K562 (cell line): Measurements from ENCODE around the gene VPS35L. TPM values are rescaled to one million over a fixed set of nuclear protein-coding genes. Genes with fewer than 3 reads are reported as not detected.

ENCODE experiments used
- ATAC-seq: fragments of 200-7000 bp; cut with Tn5 transposase; 3 replicates; pipeline ENCODE4 v1.9.1; 2020; ENCODE audit warnings: moderate library complexity
- BruUV-seq: library from RNA; stranded (reverse); fragments of 400-500 nt; replicated peaks from 2 replicates; lab custom pipeline; 2021; lab: Mats Ljungman, UMichigan
- CTCF ChIA-PET: fragments of 300-600 bp; formaldehyde crosslinking; extraction: SDS; loops from one replicate; lab custom pipeline; 2021; ENCODE audit warnings: low intra/inter-chr PET ratio; lab: Yijun Ruan, JAX
- POLR2A ChIA-PET: fragments of 300-600, 350-650 bp; sonication (Branson Sonifier 250); formaldehyde crosslinking; extraction: SDS; loops from one replicate; lab custom pipeline; 2021; ENCODE audit warnings: antibody characterized with exemption, inconsistent platforms; lab: Yijun Ruan, JAX
- DNase-seq, 4 experiments: peaks; one replicate each; pipeline versions ENCODE4 v3.0.0 to v3.0.0-alpha.2; 2011 to 2018; ENCODE audit warnings: low spot score in 3 of 4, mixed read lengths in 3 of 4; ENCODE audit errors: extremely low read depth in 1 of 4
- FAIRE-seq: peaks from 2 replicates; lab custom pipeline; 2011; peaks lifted over from hg19 to GRCh38; lab: Jason Lieb, UNC
- H2AFZ ChIP-seq: 2 replicates; pipeline ENCODE4 v1.6.0; 2011; ENCODE audit warnings: low read depth, low read length, control low read depth, inconsistent platforms
- H3K27ac ChIP-seq: fragments of 200-600 bp; 3 replicates; pipeline ENCODE4 v1.8.0; 2011; ENCODE audit warnings: low read depth, mild to moderate bottlenecking, control low read depth, inconsistent platforms, low read length, moderate library complexity, mixed read lengths; ENCODE audit errors: extremely low read depth
- H3K27me3 ChIP-seq, 2 experiments: fragments of 300-600 bp in 1 of 2; 2 replicates in 1 of 2; 3 replicates in 1 of 2; pipeline versions ENCODE4 v1.6.0 to v1.8.0; 2011; ENCODE audit warnings: inconsistent platforms in 2 of 2, low read length in 2 of 2, mild to moderate bottlenecking in 1 of 2, mixed read lengths in 1 of 2, moderate library complexity in 1 of 2; ENCODE audit not compliant: control insufficient read depth in 2 of 2, insufficient read depth in 2 of 2
- H3K36me3 ChIP-seq: fragments of 300-600 bp; 3 replicates; pipeline ENCODE4 v1.8.0; 2011; ENCODE audit warnings: mild to moderate bottlenecking, low read length, inconsistent platforms; ENCODE audit not compliant: control insufficient read depth, insufficient read depth
- H3K4me1 ChIP-seq, 2 experiments: fragments of 200-600 bp in 1 of 2; replicated peaks in 1 of 2; 2 replicates in 1 of 2; 3 replicates in 1 of 2; pipeline versions ENCODE4 v1.5.1 to v1.8.0; 2011; ENCODE audit warnings: inconsistent platforms in 2 of 2, low read length in 2 of 2, mild to moderate bottlenecking in 1 of 2, mixed read lengths in 1 of 2, moderate library complexity in 1 of 2; ENCODE audit not compliant: control insufficient read depth in 2 of 2, insufficient read depth in 2 of 2
- H3K4me2 ChIP-seq: 2 replicates; pipeline ENCODE4 v1.6.1; 2011; ENCODE audit warnings: low read length, control low read depth, inconsistent platforms, mixed read lengths; ENCODE audit not compliant: insufficient read depth
- H3K4me3 ChIP-seq: fragments of 200-600 bp; sonication (generic), shearing (Covaris generic); 2 replicates; pipeline ENCODE4 v1.5.1; 2016; ENCODE audit warnings: control low read depth, inconsistent platforms
- H3K79me2 ChIP-seq: fragments of 200-600 bp; 3 replicates; pipeline ENCODE4 v1.8.0; 2011; ENCODE audit warnings: low read length, inconsistent platforms; ENCODE audit not compliant: control insufficient read depth, insufficient read depth
- H3K9ac ChIP-seq, 2 experiments: 2 replicates each; pipeline versions ENCODE4 v1.6.0 to v1.6.1; 2011; ENCODE audit warnings: low read depth in 2 of 2, low read length in 2 of 2, control low read depth in 1 of 2, inconsistent platforms in 1 of 2, mild to moderate bottlenecking in 1 of 2, mixed read lengths in 1 of 2; ENCODE audit not compliant: insufficient read depth in 1 of 2
- H3K9me1 ChIP-seq: one replicate; pipeline ENCODE4 v1.6.0; 2011; ENCODE audit warnings: inconsistent platforms, mild to moderate bottlenecking, low read length, moderate library complexity; ENCODE audit not compliant: control insufficient read depth, insufficient read depth
- H3K9me3 ChIP-seq: replicated peaks from 2 replicates; pipeline ENCODE4 v1.5.1; 2011; ENCODE audit warnings: low read depth, low read length, inconsistent platforms; ENCODE audit not compliant: control insufficient read depth, insufficient read depth
- H4K20me1 ChIP-seq: replicated peaks from 2 replicates; pipeline ENCODE4 v1.6.1; 2011; ENCODE audit warnings: low read length, inconsistent platforms, mixed read lengths; ENCODE audit not compliant: control insufficient read depth, insufficient read depth
- NCOA4 ChIP-seq: fragments of 450-650 bp; IDR thresholded peaks from 2 replicates; pipeline ENCODE4 v1.6.1; 2018; ENCODE audit warnings: mild to moderate bottlenecking; ENCODE audit not compliant: partially characterized antibody
- PHF21A ChIP-seq: fragments of 450-650 bp; IDR thresholded peaks from 2 replicates; pipeline ENCODE4 v1.6.1; 2017; ENCODE audit warnings: low read depth, borderline replicate concordance
- RAD51 ChIP-seq: fragments of 450-650 bp; IDR thresholded peaks from 2 replicates; pipeline ENCODE4 v1.7.1; 2016; ENCODE audit warnings: low read depth, mild to moderate bottlenecking, borderline replicate concordance
- RNF2 ChIP-seq: sonication (generic); IDR thresholded peaks from 2 replicates; pipeline ENCODE4 v1.6.1; 2016
- ZC3H11A ChIP-seq: IDR thresholded peaks from 2 replicates; pipeline ENCODE4 v1.6.1; 2012; ENCODE audit warnings: low read depth, low read length, improper control_type of control experiment
- ZNF408 ChIP-seq: fragments of 250-450 bp; sonication (Bioruptor Pico); IDR thresholded peaks from 2 replicates; pipeline ENCODE4 v1.4.0; 2020; ENCODE audit warnings: low read depth, mild to moderate bottlenecking, moderate library complexity
- WGBS: fragments of 100-300 bp; shearing (Covaris generic); methylation state at CpG from one replicate; pipeline ENCODE4 v1.1.6; 2016; ENCODE audit warnings: low coverage, mixed read lengths; ENCODE audit not compliant: insufficient coverage; ENCODE audit errors: missing lambda C conversion rate; 5-methylcytosine and 5-hydroxymethylcytosine counted together
- in situ Hi-C: fragments of 300-500 bp; cut with MboI; formaldehyde crosslinking; loops from 4 replicates; pipeline ENCODE4 v1.15.0; 2018; ENCODE audit warnings: inconsistent platforms, mixed read lengths
- intact Hi-C: fragments of 100-400 bp; cut with micrococcal nuclease; formaldehyde crosslinking; loops from 2 replicates; pipeline ENCODE4 v1.14.2; 2022
- polyA plus RNA-seq, 8 experiments: library from polyadenylated mRNA; depleted of rRNA in 4 of 8; stranded (reverse) in 5 of 8; unstranded in 3 of 8; fragments of >200 nt; fragmentation: Nextera tagmentation in 2 of 8; fragmentation: Illumina TruSeq in 1 of 8; extraction: Ambion mirVana in 2 of 8; extraction: Trizol in 1 of 8; gene quantifications; 2 replicates each; pipeline versions ENCODE4 v1.2.1 to v1.2.3, GENCODE V29; 2011 to 2014; ENCODE audit warnings: inconsistent platforms in 1 of 8, missing spikeins in 1 of 8
- total RNA-seq, 7 experiments: library from RNA; depleted of rRNA in 6 of 7; stranded (reverse); fragments of >200 nt in 6 of 7; fragmentation: Illumina TruSeq in 2 of 7; extraction: Trizol in 2 of 7; gene quantifications; 2 replicates each; pipeline versions ENCODE4 v1.2.1 to v1.2.3, GENCODE V29; 2011 to 2021; ENCODE audit warnings: low replicate concordance in 1 of 7
- TF ChIP-seq, protein P1 (sequence below), 2 experiments: fragments of 450-650 bp in 1 of 2; sonication (generic) in 1 of 2; formaldehyde crosslinking in 1 of 2; IDR thresholded peaks in 1 of 2; conservative IDR thresholded peaks in 1 of 2; 2 replicates each; pipeline versions ENCODE4 v1.6.1 to v1.8.1; 2016 to 2023; ENCODE audit warnings: mild to moderate bottlenecking in 2 of 2, moderate library complexity in 2 of 2, inconsistent platforms in 1 of 2, missing genetic modification reagents in 1 of 2
- TF ChIP-seq, protein P2 (sequence below): fragments of 250-450 bp; sonication (Bioruptor Pico); IDR thresholded peaks from 2 replicates; pipeline ENCODE4 v1.5.0; 2022; ENCODE audit warnings: mild to moderate bottlenecking
- TF ChIP-seq, protein P3 (sequence below): sonication (generic); formaldehyde crosslinking; IDR thresholded peaks from 2 replicates; pipeline ENCODE4 v1.9.0; 2022; ENCODE audit warnings: mild to moderate bottlenecking, missing genetic modification reagents
- TF ChIP-seq, protein P4 (sequence below): fragments of 250-450 bp; sonication (Bioruptor Pico); IDR thresholded peaks from 2 replicates; pipeline ENCODE4 v1.8.0; 2022; ENCODE audit warnings: inconsistent platforms
- TF ChIP-seq, protein P5 (sequence below): fragments of 450-650 bp; formaldehyde crosslinking; conservative IDR thresholded peaks from 2 replicates; pipeline ENCODE4 v1.4.0; 2022; ENCODE audit warnings: mild to moderate bottlenecking, missing genetic modification characterization
- TF ChIP-seq, protein P6 (sequence below): fragments of 450-650 bp; conservative IDR thresholded peaks from 2 replicates; pipeline ENCODE4 v1.6.1; 2016; ENCODE audit warnings: missing genetic modification characterization, low read depth, mild to moderate bottlenecking, control low read depth, missing compliant biosample characterization

VPS35L gene
- total and polyA plus RNA-seq, 9 of the 15 experiments (the other 6 are each of a cell fraction or from before 2014, with no cell fraction given) = 10.2 to 30.4 (median 20.1) TPM

DNA sequence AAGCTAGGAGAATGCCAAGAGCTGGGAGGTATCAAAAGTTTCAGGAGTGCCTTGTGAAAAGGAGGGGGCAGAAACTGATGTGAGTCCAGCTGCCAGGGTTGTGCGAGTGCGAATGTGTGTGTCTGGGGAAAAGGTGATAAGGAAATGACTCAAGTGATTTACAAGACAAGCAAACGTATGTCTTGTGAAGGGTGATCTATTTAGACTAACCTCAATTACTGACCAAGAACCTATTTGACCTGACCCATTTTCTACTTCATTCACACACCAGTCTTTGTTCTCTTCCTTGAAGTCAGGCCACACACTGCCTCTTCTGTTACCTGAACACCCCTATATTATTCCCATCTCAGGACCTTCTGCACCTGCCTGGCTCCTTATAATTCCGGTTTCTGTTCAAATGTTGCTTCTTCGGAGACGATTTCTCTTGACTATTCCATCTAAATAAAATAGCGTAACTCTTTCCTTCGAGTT lies 34.6 kb upstream of the VPS35L start:
- ChIA-PET POLR2A (interaction anchor here (0.5 to 1.7 kb wide), 4 partner anchors 13 to 130 kb away, joined by 4 to 5 read pairs (median 4); partner anchors contain the start of gene VPS35L), CTCF (no interaction called here)
- Histone ChIP-seq H3K4me3 (peak overlapping the region; percentile 73), H3K9me3 (no peaks in the 10 kb centered on the region), H3K9me1 (no peaks in the 10 kb centered on the region), H3K9ac (peak overlapping the region in 1 of 2 experiments; percentile 75; a peak in 2 of 4 replicates), H2AFZ (peak overlapping the region; percentile 86), H3K4me2 (peak overlapping the region; percentile 86), H3K27ac (peak overlapping the region; percentile 84), H3K79me2 (peaks cover 56% of the 10 kb centered on the region), H3K36me3 (peaks cover 20% of the 10 kb centered on the region), H3K4me1 (peaks cover 27 to 50% of the 10 kb centered on the region in 2 experiments; a peak in 4 of 5 replicates), H3K27me3 (no peaks in the 10 kb centered on the region), H4K20me1 (no peaks in the 10 kb centered on the region)
- ATAC-seq (peak; percentile 62), FAIRE-seq (peak; percentile 92), DNase-seq (peak; percentile 74 to 91 (median 80))
- intact Hi-C loops (loop anchor here (5.0 to 10.0 kb wide), 2 partner anchors 126 to 1151 kb away; no protein-coding TSS in a partner anchor), in situ Hi-C loops (no loop called here)
- TSS peak; percentile 60 for BruUV-seq
- under 1% methylated on average over 8 of the region's 8 CpGs for WGBS
- TF ChIP-seq RNF2 (peak; percentile 81), ZC3H11A (no peak), PHF21A (no peak), NCOA4 (no peak), ZNF408 (CRISPR knock-in tag) (no peak), RAD51 (peak; percentile 6; the same call in 1 of the 2 replicates)
- TF ChIP-seq, protein P1, sequence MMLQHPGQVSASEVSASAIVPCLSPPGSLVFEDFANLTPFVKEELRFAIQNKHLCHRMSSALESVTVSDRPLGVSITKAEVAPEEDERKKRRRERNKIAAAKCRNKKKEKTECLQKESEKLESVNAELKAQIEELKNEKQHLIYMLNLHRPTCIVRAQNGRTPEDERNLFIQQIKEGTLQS (IDR thresholded peaks at IDR 0.05) = peak; percentile 87
- TF ChIP-seq, protein P1 (CRISPR knock-in tag; conservative IDR thresholded peaks at IDR 0.05) = no peak
- TF ChIP-seq, protein P2, sequence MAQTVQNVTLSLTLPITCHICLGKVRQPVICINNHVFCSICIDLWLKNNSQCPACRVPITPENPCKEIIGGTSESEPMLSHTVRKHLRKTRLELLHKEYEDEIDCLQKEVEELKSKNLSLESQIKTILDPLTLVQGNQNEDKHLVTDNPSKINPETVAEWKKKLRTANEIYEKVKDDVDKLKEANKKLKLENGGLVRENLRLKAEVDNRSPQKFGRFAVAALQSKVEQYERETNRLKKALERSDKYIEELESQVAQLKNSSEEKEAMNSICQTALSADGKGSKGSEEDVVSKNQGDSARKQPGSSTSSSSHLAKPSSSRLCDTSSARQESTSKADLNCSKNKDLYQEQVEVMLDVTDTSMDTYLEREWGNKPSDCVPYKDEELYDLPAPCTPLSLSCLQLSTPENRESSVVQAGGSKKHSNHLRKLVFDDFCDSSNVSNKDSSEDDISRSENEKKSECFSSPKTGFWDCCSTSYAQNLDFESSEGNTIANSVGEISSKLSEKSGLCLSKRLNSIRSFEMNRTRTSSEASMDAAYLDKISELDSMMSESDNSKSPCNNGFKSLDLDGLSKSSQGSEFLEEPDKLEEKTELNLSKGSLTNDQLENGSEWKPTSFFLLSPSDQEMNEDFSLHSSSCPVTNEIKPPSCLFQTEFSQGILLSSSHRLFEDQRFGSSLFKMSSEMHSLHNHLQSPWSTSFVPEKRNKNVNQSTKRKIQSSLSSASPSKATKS (CRISPR knock-in tag) = no peak
- TF ChIP-seq, protein P3, sequence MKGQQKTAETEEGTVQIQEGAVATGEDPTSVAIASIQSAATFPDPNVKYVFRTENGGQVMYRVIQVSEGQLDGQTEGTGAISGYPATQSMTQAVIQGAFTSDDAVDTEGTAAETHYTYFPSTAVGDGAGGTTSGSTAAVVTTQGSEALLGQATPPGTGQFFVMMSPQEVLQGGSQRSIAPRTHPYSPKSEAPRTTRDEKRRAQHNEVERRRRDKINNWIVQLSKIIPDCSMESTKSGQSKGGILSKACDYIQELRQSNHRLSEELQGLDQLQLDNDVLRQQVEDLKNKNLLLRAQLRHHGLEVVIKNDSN = no peak
- TF ChIP-seq, protein P4, sequence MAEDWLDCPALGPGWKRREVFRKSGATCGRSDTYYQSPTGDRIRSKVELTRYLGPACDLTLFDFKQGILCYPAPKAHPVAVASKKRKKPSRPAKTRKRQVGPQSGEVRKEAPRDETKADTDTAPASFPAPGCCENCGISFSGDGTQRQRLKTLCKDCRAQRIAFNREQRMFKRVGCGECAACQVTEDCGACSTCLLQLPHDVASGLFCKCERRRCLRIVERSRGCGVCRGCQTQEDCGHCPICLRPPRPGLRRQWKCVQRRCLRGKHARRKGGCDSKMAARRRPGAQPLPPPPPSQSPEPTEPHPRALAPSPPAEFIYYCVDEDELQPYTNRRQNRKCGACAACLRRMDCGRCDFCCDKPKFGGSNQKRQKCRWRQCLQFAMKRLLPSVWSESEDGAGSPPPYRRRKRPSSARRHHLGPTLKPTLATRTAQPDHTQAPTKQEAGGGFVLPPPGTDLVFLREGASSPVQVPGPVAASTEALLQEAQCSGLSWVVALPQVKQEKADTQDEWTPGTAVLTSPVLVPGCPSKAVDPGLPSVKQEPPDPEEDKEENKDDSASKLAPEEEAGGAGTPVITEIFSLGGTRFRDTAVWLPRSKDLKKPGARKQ (CRISPR knock-in tag) = no peak
- TF ChIP-seq, protein P5, sequence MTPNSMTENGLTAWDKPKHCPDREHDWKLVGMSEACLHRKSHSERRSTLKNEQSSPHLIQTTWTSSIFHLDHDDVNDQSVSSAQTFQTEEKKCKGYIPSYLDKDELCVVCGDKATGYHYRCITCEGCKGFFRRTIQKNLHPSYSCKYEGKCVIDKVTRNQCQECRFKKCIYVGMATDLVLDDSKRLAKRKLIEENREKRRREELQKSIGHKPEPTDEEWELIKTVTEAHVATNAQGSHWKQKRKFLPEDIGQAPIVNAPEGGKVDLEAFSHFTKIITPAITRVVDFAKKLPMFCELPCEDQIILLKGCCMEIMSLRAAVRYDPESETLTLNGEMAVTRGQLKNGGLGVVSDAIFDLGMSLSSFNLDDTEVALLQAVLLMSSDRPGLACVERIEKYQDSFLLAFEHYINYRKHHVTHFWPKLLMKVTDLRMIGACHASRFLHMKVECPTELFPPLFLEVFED (CRISPR knock-in tag) = no peak
- TF ChIP-seq, protein P6, sequence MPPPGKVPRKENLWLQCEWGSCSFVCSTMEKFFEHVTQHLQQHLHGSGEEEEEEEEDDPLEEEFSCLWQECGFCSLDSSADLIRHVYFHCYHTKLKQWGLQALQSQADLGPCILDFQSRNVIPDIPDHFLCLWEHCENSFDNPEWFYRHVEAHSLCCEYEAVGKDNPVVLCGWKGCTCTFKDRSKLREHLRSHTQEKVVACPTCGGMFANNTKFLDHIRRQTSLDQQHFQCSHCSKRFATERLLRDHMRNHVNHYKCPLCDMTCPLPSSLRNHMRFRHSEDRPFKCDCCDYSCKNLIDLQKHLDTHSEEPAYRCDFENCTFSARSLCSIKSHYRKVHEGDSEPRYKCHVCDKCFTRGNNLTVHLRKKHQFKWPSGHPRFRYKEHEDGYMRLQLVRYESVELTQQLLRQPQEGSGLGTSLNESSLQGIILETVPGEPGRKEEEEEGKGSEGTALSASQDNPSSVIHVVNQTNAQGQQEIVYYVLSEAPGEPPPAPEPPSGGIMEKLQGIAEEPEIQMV (tag) = no peak
